ENCODE results near the gene SEMG1. TPM values are rescaled to one million over a fixed set of nuclear protein-coding genes. Genes with fewer than 3 reads are reported as not detected.

Gene SEMG1
- total RNA-seq, 4 donors from 2014 or later, result not detected

GRCh38 chr20:45187693-45188092 lies 19.1 kb upstream of the SEMG1 start:
- Histone ChIP-seq H3K4me3 (no peak overlapping the region), H3K36me3 (no peaks in the 10 kb centered on the region), H3K4me1 (no peaks in the 10 kb centered on the region), H3K27me3 (no peaks in the 10 kb centered on the region), H3K27ac (no peak overlapping the region), H3K9me3 (no peaks in the 10 kb centered on the region)
- intact Hi-C loops (cut with DNase I; ENCODE audit: low total_unique reads), result no loop called here
- TF ChIP-seq CTCF (IDR thresholded peaks at IDR 0.05) (no peak), POLR2A (IDR thresholded peaks at IDR 0.05) (no peak)
- no peak for DNase-seq

GRCh38 chr20:45189067-45189609 lies 17.7 kb upstream of the SEMG1 start:
- TF ChIP-seq CTCF (IDR thresholded peaks at IDR 0.05), result no peak
- no peak for TF ChIP-seq POLR2A (IDR thresholded peaks at IDR 0.05)

GRCh38 chr20:45189861-45190260 lies 17.0 kb upstream of the SEMG1 start:
- Histone ChIP-seq H3K36me3 (no peaks in the 10 kb centered on the region), H3K4me3 (no peak overlapping the region), H3K27me3 (no peaks in the 10 kb centered on the region), H3K9me3 (no peaks in the 10 kb centered on the region), H3K27ac (no peak overlapping the region), H3K4me1 (no peaks in the 10 kb centered on the region)
- no peak for DNase-seq
- TF ChIP-seq POLR2A (IDR thresholded peaks at IDR 0.05), result no peak
- no peak for TF ChIP-seq CTCF (IDR thresholded peaks at IDR 0.05)
- intact Hi-C loops (cut with DNase I; ENCODE audit: low total_unique reads), result no loop called here

More at GRCh38 chr20:45189067-45189609, 17.7 kb upstream of the SEMG1 start:
- Histone ChIP-seq H3K36me3 (no peaks in the 10 kb centered on the region), H3K27me3 (no peaks in the 10 kb centered on the region), H3K27ac (no peak overlapping the region), H3K4me3 (no peak overlapping the region), H3K9me3 (no peaks in the 10 kb centered on the region), H3K4me1 (no peaks in the 10 kb centered on the region)
- intact Hi-C loops (cut with DNase I; ENCODE audit: low total_unique reads), result no loop called here
- DNase-seq, result no peak

- Histone ChIP-seq H3K4me3 (no peak overlapping the region), H3K27ac (no peak overlapping the region), H3K27me3 (no peaks in the 10 kb centered on the region), H3K4me1 (no peaks in the 10 kb centered on the region), H3K9me3 (no peaks in the 10 kb centered on the region), H3K36me3 (no peaks in the 10 kb centered on the region)
- intact Hi-C loops (cut with DNase I; ENCODE audit: low total_unique reads), result no loop called here
- TF ChIP-seq POLR2A (IDR thresholded peaks at IDR 0.05), result no peak
- TF ChIP-seq CTCF (IDR thresholded peaks at IDR 0.05), result no peak
- DNase-seq, result no peak
These were observed 14.9 kb upstream of the SEMG1 start for GRCh38 chr20:45191926-45192325.

GRCh38 chr20:45193331-45193730 lies 13.5 kb upstream of the SEMG1 start:
- no peak for DNase-seq
- Histone ChIP-seq H3K9me3 (no peaks in the 10 kb centered on the region), H3K4me3 (no peak overlapping the region), H3K27ac (no peak overlapping the region), H3K4me1 (no peaks in the 10 kb centered on the region), H3K27me3 (no peaks in the 10 kb centered on the region), H3K36me3 (no peaks in the 10 kb centered on the region)
- TF ChIP-seq CTCF (IDR thresholded peaks at IDR 0.05) (no peak), POLR2A (IDR thresholded peaks at IDR 0.05) (no peak)
- intact Hi-C loops (cut with DNase I; ENCODE audit: low total_unique reads), result no loop called here
